ENCODE data around the gene CHAMP1.

DNA sequence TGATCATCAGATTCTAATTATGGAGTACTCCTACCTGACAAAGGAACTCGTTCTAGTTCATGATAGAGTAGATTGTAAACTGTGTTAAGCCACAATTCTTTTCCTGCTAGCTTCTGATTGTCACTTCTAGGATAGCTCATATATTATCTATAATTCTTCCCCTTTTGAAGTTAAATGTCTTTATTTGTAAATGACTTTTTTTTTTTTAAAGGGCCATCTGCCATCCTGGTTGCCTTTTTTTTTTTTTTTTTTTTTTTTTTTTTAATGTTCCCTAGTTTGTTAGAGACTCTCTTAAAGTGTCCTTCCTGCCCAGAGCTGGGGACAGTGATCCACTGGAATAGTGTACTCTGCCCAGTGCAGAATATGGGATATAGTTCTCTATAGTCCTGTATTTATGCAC lies 4.3 kb downstream of the CHAMP1 start:
- no peak for TF ChIP-seq SIN3A (IDR thresholded peaks at IDR 0.05; ENCODE audit: borderline replicate concordance, insufficient read depth, low read length)
- no peak for TF ChIP-seq TAF1 (IDR thresholded peaks at IDR 0.05; ENCODE audit: borderline replicate concordance, insufficient read depth, low read length)
- no peak for TF ChIP-seq POLR2AphosphoS5 (IDR thresholded peaks at IDR 0.05; ENCODE audit: low read depth, low read length)
- TF ChIP-seq, protein P1, sequence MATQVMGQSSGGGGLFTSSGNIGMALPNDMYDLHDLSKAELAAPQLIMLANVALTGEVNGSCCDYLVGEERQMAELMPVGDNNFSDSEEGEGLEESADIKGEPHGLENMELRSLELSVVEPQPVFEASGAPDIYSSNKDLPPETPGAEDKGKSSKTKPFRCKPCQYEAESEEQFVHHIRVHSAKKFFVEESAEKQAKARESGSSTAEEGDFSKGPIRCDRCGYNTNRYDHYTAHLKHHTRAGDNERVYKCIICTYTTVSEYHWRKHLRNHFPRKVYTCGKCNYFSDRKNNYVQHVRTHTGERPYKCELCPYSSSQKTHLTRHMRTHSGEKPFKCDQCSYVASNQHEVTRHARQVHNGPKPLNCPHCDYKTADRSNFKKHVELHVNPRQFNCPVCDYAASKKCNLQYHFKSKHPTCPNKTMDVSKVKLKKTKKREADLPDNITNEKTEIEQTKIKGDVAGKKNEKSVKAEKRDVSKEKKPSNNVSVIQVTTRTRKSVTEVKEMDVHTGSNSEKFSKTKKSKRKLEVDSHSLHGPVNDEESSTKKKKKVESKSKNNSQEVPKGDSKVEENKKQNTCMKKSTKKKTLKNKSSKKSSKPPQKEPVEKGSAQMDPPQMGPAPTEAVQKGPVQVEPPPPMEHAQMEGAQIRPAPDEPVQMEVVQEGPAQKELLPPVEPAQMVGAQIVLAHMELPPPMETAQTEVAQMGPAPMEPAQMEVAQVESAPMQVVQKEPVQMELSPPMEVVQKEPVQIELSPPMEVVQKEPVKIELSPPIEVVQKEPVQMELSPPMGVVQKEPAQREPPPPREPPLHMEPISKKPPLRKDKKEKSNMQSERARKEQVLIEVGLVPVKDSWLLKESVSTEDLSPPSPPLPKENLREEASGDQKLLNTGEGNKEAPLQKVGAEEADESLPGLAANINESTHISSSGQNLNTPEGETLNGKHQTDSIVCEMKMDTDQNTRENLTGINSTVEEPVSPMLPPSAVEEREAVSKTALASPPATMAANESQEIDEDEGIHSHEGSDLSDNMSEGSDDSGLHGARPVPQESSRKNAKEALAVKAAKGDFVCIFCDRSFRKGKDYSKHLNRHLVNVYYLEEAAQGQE (IDR thresholded peaks at IDR 0.05; ENCODE audit: insufficient read depth in 1 of 2, low read depth in 2 of 2, low read length in 2 of 2), result no peak
- TF ChIP-seq FOXP2 (optimal IDR thresholded peaks at IDR 0.05; ENCODE audit: borderline replicate concordance, extremely low read depth, extremely low read length, insufficient read depth), result no peak
